HCT116 (cell line): ENCODE measurements around the gene PLB1. TPM values are rescaled to one million over a fixed set of nuclear protein-coding genes. Genes with fewer than 3 reads are reported as not detected.

Experiments used
- ATAC-seq: fragments of 200-7000 bp; cut with Tn5 transposase; 2 replicates; pipeline ENCODE4 v1.9.1; 2020; ENCODE audit warnings: mild to moderate bottlenecking, moderate library complexity
- BruUV-seq: library from RNA; stranded (reverse); fragments of 400-500 nt; replicated peaks from 2 replicates; lab custom pipeline; 2021; lab: Mats Ljungman, UMichigan
- CTCF ChIA-PET: fragments of 300-600 bp; sonication (Branson Sonifier 250); formaldehyde crosslinking; loops from one replicate; lab custom pipeline; 2021; ENCODE audit warnings: antibody characterized with exemption; lab: Charles Lee
- POLR2A ChIA-PET: fragments of 300-600, 350-600 bp; sonication (Branson Sonifier 250); formaldehyde crosslinking; loops from one replicate; lab custom pipeline; 2021; ENCODE audit warnings: antibody characterized with exemption; lab: Charles Lee
- RAD21 ChIA-PET, 2 experiments: fragments of 300-600 bp; sonication (Branson Sonifier 250); formaldehyde crosslinking; loops; one replicate each; lab custom pipeline; 2023; ENCODE audit warnings: low total read pairs in 2 of 2; ENCODE audit not compliant: uncharacterized antibody in 2 of 2, unreplicated experiment in 2 of 2, low non-redundant PET in 1 of 2; lab: Charles Lee
- DNase-seq: peaks from one replicate; pipeline ENCODE4 v3.0.0-alpha.2; 2010; ENCODE audit warnings: low read depth, low spot score
- H2AFZ ChIP-seq: fragments of 200-600 bp; shearing (Covaris generic), sonication (generic); 2 replicates; pipeline ENCODE4 v1.6.1; 2017; ENCODE audit warnings: low read depth, mixed run types, mixed read lengths, antibody characterized with exemption, low read length; ENCODE audit not compliant: poor library complexity, severe bottlenecking
- H3K27ac ChIP-seq: 2 replicates; pipeline ENCODE4 v1.5.1; 2012; ENCODE audit warnings: low read depth, low read length
- H3K27me3 ChIP-seq: fragments of 200-600 bp; sonication (generic); 2 replicates; pipeline ENCODE4 v1.6.1; 2016; ENCODE audit warnings: mixed run types, low read length, mixed read lengths; ENCODE audit not compliant: insufficient read depth
- H3K36me3 ChIP-seq, 2 experiments: fragments of 200-500 bp in 1 of 2; fragments of 200-600 bp in 1 of 2; sonication (Bioruptor generic) in 1 of 2; sonication (generic) in 1 of 2; 2 replicates each; pipeline versions ENCODE4 v1.5.1 to v1.6.1; 2014 to 2016; ENCODE audit warnings: low read length in 2 of 2, inconsistent platforms in 1 of 2, mixed read lengths in 1 of 2, mixed run types in 1 of 2; ENCODE audit not compliant: insufficient read depth in 2 of 2, control insufficient read depth in 1 of 2
- H3K4me1 ChIP-seq, 2 experiments: fragments of 200-600 bp in 1 of 2; sonication (generic) in 1 of 2; 2 replicates each; pipeline versions ENCODE4 v1.5.1 to v1.6.1; 2012 to 2017; ENCODE audit warnings: low read length in 2 of 2, inconsistent platforms in 1 of 2, mild to moderate bottlenecking in 1 of 2, mixed read lengths in 1 of 2, mixed run types in 1 of 2, moderate library complexity in 1 of 2; ENCODE audit not compliant: insufficient read depth in 2 of 2, control insufficient read depth in 1 of 2
- H3K4me2 ChIP-seq: fragments of 200-600 bp; sonication (generic); 2 replicates; pipeline ENCODE4 v1.6.1; 2017; ENCODE audit warnings: mixed run types, low read length, mixed read lengths
- H3K4me3 ChIP-seq, 2 experiments: fragments of 200-600 bp in 1 of 2; sonication (generic) in 1 of 2; replicated peaks in 1 of 2; 2 replicates each; pipeline ENCODE4 v1.5.1; 2011 to 2016; ENCODE audit warnings: low read length in 2 of 2, control low read depth in 1 of 2, low read depth in 1 of 2, mild to moderate bottlenecking in 1 of 2, mixed read lengths in 1 of 2, mixed run types in 1 of 2
- H3K79me2 ChIP-seq: fragments of 200-600 bp; sonication (generic); 2 replicates; pipeline ENCODE4 v1.6.1; 2017; ENCODE audit warnings: mild to moderate bottlenecking, mixed run types, low read length, moderate library complexity, mixed read lengths; ENCODE audit not compliant: insufficient read depth
- H3K9ac ChIP-seq: fragments of 200-600 bp; sonication (generic); 2 replicates; pipeline ENCODE4 v1.6.1; 2016; ENCODE audit warnings: low read length, mixed read lengths
- H3K9me2 ChIP-seq: fragments of 200-600 bp; sonication (generic), shearing (Covaris generic); 2 replicates; pipeline ENCODE4 v1.6.1; 2017; ENCODE audit warnings: mixed run types, mild to moderate bottlenecking, moderate library complexity; ENCODE audit not compliant: insufficient read depth
- H3K9me3 ChIP-seq, 2 experiments: fragments of 200-500 bp in 1 of 2; fragments of 200-600 bp in 1 of 2; sonication (Bioruptor generic) in 1 of 2; sonication (generic) in 1 of 2; 2 replicates each; pipeline ENCODE4 v1.6.1; 2014 to 2017; ENCODE audit warnings: low read length in 2 of 2, mixed read lengths in 2 of 2, inconsistent platforms in 1 of 2, low read depth in 1 of 2, mild to moderate bottlenecking in 1 of 2, mixed run types in 1 of 2, moderate library complexity in 1 of 2; ENCODE audit not compliant: control insufficient read depth in 1 of 2, insufficient read depth in 1 of 2
- H4K20me1 ChIP-seq: fragments of 200-600 bp; sonication (generic), shearing (Covaris generic); 2 replicates; pipeline ENCODE4 v1.6.1; 2017; ENCODE audit warnings: mixed run types, mild to moderate bottlenecking, moderate library complexity; ENCODE audit not compliant: insufficient read depth
- CEBPB ChIP-seq: IDR thresholded peaks from 2 replicates; pipeline ENCODE4 v1.6.1; 2012; ENCODE audit warnings: low read depth
- CTCF ChIP-seq, 3 experiments: fragments of 200-600 bp in 1 of 3; sonication (generic) in 1 of 3; IDR thresholded peaks in 2 of 3; conservative IDR thresholded peaks in 1 of 3; 2 replicates each; pipeline ENCODE4 v1.5.1; 2012 to 2017; ENCODE audit warnings: low read depth in 2 of 3, low read length in 2 of 3, antibody characterized with exemption in 1 of 3, borderline replicate concordance in 1 of 3, control low read depth in 1 of 3, mild to moderate bottlenecking in 1 of 3, mixed read lengths in 1 of 3, mixed run types in 1 of 3, moderate library complexity in 1 of 3; ENCODE audit not compliant: insufficient read depth in 1 of 3
- FOSL1 ChIP-seq: IDR thresholded peaks from 2 replicates; pipeline ENCODE4 v1.6.1; 2012; ENCODE audit warnings: low read depth
- JUND ChIP-seq: IDR thresholded peaks from 2 replicates; pipeline ENCODE4 v1.6.1; 2012
- MAX ChIP-seq: IDR thresholded peaks from 2 replicates; pipeline ENCODE4 v1.6.1; 2012
- SP1 ChIP-seq: IDR thresholded peaks from 2 replicates; pipeline ENCODE4 v1.6.1; 2012; ENCODE audit warnings: low read depth
- SRF ChIP-seq: IDR thresholded peaks from 2 replicates; pipeline ENCODE4 v1.6.1; 2012; ENCODE audit warnings: low read depth
- TCF7L2 ChIP-seq: IDR thresholded peaks from 2 replicates; pipeline ENCODE4 v1.7.0; 2011; ENCODE audit warnings: borderline replicate concordance, inconsistent platforms; ENCODE audit not compliant: insufficient read depth, insufficient read length; ENCODE audit errors: extremely low read depth
- YY1 ChIP-seq: IDR thresholded peaks from 2 replicates; pipeline ENCODE4 v1.6.1; 2011; ENCODE audit warnings: low read length, low read depth, moderate library complexity, mild to moderate bottlenecking; ENCODE audit not compliant: insufficient replicate concordance; ENCODE audit errors: extremely low read depth
- ZBTB33 ChIP-seq: IDR thresholded peaks from 2 replicates; pipeline ENCODE4 v1.6.1; 2011; ENCODE audit warnings: mild to moderate bottlenecking, low read length, moderate library complexity; ENCODE audit not compliant: insufficient replicate concordance; ENCODE audit errors: extremely low read depth
- ZNF274 ChIP-seq: fragments of 200-500 bp; sonication (Bioruptor generic); IDR thresholded peaks from 2 replicates; pipeline ENCODE4 v1.6.1; 2014; ENCODE audit warnings: mild to moderate bottlenecking, low read depth, low read length, inconsistent platforms
- intact Hi-C: fragments of 100-400 bp; cut with micrococcal nuclease; formaldehyde crosslinking; loops from 2 replicates; pipeline ENCODE4 v1.10.0; 2022
- total RNA-seq: library from RNA; stranded (reverse); gene quantifications from one replicate; pipeline ENCODE4 v1.2.1, GENCODE V29; 2021; ENCODE audit not compliant: unreplicated experiment

PLB1 gene
- total RNA-seq, 1 experiment from 2014 or later, result 0.49 TPM

- ATAC-seq (peak; percentile 89), DNase-seq (peak; percentile 60)
- Histone ChIP-seq H4K20me1 (no peaks in the 10 kb centered on the region), H3K9me3 (no peaks in the 10 kb centered on the region), H3K4me3 (peak overlapping the region in 1 of 2 experiments; percentile 33; a peak in 1 of 4 replicates), H3K79me2 (no peaks in the 10 kb centered on the region), H3K27me3 (no peaks in the 10 kb centered on the region), H3K9ac (peak overlapping the region; percentile 40), H3K36me3 (no peaks in the 10 kb centered on the region), H3K9me2 (no peaks in the 10 kb centered on the region), H3K4me1 (peaks cover 17 to 27% of the 10 kb centered on the region in 2 experiments), H2AFZ (peak overlapping the region; percentile 85), H3K4me2 (peak overlapping the region; percentile 75), H3K27ac (peak overlapping the region; percentile 47)
- POLR2A ChIA-PET, result no interaction called here
- TF ChIP-seq SRF (0 out of 2 replicates have a peak, but pooled peaks have one; percentile 21), ZNF274 (no peak), FOSL1 (peak; percentile 80), TCF7L2 (peak; percentile 83), ZBTB33 (peak; percentile 26), CEBPB (no peak), JUND (peak; percentile 82), MAX (peak; percentile 32), SP1 (peak; percentile 61), CTCF (IDR thresholded peaks at IDR 0.05 in 2 of 3, conservative IDR thresholded peaks at IDR 0.05 in 1 of 3; ENCODE audit: borderline replicate concordance in 1 of 3, insufficient read depth in 1 of 3, low read depth in 2 of 3, low read length in 2 of 3) (no peak), YY1 (peak; percentile 46)
- BruUV-seq, result no TSS peak
- intact Hi-C loops, result no loop called here
- CTCF ChIA-PET, result no interaction called here
- RAD21 ChIA-PET, result no interaction called here
Measured at GRCh38 chr2:28649481-28650265, 153.8 kb downstream of the PLB1 start.
